ENCODE measurements around the gene PRKCQ.

Gene PRKCQ

DNA sequence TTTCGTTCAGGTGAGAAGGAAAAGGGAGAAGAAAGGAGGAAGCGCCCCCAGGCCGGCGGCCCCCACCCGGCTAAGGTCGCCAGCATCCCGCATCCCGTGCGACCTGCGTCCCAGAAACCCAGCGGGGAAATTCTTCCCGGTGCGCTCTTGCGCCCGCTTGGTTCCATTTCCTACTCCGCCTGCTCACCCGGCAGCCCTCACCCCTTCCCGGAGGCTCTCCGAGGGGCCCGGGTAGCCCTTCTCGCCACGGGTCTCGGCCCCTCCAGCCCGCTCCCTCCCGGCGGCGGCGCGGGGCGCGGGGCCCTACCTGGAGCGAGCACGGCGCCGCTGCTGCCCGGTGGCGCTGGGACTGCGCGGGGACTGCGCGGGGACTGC lies at the start of gene PRKCQ:
PRKCQ (minus strand) TSS at position 373 of the 375 bp plus-strand sequence. CDS start 65,141 bp downstream, outside the sequence.
- no peak for DNase-seq

DNA sequence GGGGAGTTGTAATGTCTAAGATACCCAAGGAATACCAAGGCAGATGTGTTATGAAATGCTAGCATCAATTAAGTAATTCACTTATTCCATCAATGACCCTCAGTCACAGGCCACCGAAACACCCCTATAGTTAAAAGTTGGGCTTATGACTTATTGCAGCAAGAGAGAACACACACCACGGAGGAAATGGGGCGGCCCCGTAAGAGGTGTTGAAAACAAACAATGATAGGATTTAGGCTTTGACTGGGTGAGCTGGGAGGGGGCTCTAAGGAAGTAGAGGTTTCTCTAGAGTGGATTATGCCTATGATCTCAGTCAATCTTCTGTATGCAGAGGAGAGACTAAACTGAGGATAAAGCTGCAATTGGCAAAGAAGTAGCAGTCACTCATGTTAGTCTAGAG lies 45.4 kb upstream of the PRKCQ start:
- DNase-seq, result no peak

DNA sequence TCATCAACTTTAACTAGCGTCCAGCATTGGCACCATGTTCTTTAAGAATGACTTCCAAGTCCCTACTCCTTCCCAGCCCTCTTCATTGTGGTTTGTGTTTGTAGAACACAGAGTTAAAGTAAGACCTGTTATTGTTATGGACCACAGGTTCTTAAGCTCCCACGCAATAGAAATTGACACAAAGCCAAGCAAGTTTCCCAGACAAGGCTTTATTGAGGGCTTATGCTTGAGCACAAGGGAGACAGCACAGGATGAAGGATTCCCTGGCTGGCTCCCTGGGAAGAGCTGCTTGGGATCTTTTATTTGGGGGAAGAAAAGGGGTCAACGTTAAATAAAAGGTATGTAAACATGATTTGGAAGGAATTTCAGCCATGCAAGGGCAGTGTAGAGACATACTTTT lies 44.3 kb upstream of the PRKCQ start:
- no peak for DNase-seq

DNA sequence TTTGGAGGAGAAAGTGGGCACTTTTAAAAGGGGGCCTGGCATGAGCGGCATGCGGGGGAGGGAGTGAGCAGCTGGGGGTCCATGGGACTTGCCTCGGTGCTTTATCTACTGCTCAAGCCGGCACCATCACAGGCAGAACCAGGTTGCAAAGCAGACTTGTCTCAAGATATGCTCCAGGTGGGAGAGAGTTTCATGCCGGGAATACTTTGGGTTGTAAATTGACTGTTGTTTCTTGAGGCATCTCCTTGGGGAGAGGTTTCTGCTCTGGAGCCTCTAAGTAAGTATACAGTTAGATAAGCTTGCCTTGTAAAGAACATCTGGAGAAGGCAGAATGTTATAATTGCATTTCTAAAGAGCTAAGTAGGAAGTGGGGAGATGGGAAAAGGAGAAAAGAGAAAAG lies 42.8 kb upstream of the PRKCQ start:
- DNase-seq, result no peak

DNA sequence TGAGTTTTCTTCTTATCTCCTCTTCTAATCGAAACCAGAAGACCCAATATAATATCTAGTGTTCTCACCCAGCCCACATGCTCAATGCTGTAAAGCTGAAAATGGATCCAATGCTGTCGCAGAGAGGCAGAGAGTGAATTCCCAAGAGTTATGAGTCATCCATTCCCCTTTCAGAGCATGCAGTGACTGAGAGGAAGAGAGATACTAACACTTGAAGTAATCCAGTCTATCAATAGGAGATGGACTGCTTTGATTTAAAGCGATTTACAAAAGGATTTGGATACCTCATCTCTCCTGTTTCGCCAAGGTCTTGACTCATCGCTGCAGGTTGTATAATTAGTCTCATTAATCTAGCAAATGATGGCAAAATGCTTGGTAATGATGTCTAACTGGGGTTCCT lies 41.5 kb upstream of the PRKCQ start:
- DNase-seq, result no peak

DNA sequence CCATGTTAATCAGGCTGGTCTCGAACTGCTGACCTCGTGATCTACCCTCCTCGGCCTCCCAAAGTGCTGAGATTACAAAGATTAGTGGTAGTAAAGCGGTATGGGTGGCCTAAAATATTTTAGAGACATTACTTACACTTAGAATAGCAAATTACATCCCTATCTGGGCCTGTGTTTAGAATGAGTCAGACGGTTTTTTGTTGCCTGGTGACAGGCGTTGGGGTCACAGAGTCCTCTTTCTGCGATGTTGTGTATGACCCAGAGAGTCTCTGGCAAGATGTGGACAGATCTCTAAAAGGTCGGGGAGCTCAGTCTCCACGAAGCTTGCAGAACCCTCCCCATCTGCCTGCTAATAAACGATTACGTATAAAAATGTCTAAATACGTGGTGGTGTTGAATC lies 39.6 kb upstream of the PRKCQ start:
- no peak for DNase-seq

DNA sequence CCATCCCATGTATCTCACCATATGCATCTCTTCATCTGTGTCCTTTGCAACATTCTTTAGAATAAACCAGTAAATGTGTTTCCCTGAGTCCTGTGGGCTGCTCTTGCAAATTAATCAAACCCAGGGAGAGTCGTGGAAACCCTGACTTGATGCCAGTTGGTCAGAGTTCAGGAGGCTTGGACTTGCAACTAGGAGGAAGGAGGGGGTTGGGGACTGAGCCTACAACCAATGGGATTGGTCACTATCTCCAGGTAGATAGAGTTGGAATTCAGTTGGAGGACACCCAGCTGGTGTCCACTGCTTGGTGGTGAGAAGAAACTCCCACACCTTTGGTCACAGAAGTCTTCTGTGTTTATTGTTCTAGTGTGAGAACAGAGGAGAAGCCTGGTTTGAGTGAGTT lies 38.3 kb upstream of the PRKCQ start:
- DNase-seq, result no peak

DNA sequence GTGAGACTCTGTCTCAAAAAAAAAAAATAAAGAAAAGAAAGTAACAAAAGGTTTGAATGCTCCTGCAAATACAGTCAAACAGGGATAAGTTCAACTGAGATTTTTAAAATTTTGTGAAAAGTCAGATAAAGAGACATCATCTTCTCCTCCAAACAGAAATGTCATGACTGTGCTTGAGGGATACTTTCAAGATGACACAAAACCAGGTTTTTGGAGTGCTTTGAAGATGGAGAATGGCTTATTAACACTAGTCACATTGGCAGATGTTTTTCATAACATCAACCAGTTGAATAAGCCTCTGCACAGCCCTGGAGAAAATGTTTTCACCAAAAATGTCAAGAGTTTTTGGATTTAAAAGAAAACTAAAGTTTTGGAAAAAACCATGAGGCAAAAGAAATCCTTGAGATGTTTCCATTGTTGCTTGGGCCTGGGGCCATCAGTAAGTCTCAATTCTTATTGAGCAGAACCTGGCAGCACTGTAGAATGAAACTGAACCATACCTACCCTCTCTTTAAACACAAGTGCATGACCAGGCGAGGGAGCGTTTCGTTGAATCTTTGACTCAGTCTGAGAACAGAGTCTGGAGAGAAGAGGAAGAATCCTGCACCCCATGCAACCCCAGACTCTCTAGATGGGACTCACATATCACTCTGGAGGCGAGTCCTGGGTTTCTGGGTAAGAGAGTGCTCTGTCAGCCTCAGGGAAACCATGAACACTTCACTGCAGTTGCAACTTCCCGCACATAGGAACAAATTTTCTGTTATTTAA lies 37.4 kb upstream of the PRKCQ start:
- no peak for DNase-seq

DNA sequence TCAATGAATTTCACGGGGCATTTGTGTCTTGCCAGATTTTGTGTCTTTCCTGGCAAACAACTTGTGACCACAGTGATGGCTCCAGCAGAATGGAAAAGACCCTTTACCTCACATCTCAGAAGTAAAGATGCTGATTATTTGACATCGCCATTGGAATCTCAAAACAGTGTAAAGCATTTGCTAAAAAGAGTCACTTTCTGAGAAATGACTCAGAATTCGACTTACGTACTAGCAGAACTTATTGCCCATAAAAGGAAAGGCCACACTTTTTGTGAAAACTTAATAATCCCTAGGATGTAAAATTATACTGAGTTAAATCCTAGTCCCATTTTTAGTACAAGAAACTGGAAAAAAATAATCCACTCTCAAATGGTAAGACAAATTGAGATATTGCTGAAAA lies 35.9 kb upstream of the PRKCQ start:
- no peak for DNase-seq

DNA sequence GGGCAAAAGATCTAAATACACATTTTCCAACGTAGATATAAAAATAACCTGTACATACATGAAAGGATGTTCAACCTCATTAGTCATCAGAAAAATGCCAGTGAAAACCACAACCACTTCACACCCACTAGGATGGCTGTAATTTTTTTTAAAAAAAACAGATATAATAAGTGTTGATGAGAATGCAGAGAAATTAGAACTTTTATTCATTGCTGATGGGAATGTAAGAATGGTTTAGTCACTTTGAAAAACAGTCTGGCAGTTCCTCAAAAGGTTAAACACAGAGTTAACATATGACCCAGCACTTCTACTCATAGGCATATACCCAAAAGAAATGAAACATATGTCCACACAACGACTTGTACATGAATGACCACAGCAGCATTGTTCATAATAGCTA lies 32.3 kb upstream of the PRKCQ start:
- DNase-seq, result peak; percentile 50

DNA sequence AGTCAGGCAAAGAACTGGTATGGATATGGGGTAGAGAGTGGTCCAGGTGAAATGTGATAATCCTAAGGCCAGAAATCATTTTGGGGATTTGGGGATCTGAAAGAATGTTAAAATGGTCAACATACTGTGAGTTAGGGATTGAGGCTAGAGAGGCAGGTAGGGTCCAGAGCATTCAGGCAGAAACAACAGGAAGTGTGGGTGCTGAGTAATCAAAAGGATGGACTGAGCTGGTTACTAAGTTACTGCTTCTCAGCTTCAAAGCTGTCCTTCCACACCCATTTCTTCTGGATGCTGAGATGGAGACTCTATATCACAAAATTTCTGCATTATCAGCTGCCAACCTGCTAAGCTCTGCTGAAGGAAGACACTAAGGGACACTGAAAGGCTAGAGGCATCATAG lies 30.6 kb upstream of the PRKCQ start:
- DNase-seq, result no peak

DNA sequence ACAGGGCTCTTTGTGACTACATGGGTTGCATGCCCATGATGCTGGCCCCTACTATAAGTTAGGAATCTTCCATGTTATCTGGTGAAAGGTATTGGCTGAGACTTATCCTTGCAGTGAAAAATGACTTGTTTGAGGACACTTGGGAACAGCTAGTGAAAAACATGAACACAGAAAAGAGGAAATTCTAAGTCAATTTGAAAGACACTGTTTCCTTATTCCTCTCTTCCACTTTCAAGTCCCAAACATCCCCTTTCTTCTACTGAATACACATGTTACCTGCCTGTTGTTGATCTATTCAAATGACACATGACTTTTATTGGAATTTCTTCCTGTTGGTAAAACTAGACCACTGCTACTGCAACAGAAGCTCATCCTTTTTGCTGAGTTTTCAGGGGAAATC lies 29.5 kb upstream of the PRKCQ start:
- no peak for DNase-seq

DNA sequence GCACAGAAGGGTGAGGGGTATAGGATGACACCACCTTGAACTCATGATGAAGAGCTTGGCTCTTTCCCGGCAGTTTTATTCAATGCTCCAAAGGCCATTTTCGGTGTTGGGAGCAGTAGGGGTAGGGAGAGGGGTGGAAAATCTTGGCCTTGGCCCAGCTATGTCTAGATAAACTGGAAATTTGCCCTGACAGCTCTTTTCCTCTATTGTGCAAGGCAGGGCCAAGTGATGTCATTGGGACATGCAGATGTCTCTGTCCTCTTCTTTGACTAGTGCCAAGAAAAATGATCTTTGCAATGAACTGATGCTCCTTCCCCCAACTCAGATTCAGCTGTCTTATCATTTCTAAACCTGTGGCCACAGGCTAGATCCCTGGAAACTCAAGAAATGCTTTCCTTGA lies 27.7 kb upstream of the PRKCQ start:
- no peak for DNase-seq

DNA sequence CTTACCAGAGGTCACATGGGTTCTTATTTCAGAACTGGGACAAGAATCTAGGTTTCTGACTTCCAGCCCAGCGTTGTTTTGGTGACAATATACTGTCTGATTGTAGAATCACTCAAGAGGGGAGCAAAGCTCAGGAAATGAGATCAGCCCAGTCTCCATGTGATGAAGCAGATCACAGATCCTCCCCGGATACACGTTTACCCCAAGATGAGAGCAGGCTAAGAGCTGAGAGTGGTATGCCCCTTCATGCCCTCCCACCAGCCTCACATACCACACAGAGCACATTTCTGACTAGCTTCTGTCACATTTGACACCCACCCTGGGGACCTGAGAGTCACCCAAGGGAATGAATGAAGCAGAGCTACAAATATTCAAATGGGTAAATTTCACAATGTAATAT lies 27.1 kb upstream of the PRKCQ start:
- DNase-seq, result no peak

DNA sequence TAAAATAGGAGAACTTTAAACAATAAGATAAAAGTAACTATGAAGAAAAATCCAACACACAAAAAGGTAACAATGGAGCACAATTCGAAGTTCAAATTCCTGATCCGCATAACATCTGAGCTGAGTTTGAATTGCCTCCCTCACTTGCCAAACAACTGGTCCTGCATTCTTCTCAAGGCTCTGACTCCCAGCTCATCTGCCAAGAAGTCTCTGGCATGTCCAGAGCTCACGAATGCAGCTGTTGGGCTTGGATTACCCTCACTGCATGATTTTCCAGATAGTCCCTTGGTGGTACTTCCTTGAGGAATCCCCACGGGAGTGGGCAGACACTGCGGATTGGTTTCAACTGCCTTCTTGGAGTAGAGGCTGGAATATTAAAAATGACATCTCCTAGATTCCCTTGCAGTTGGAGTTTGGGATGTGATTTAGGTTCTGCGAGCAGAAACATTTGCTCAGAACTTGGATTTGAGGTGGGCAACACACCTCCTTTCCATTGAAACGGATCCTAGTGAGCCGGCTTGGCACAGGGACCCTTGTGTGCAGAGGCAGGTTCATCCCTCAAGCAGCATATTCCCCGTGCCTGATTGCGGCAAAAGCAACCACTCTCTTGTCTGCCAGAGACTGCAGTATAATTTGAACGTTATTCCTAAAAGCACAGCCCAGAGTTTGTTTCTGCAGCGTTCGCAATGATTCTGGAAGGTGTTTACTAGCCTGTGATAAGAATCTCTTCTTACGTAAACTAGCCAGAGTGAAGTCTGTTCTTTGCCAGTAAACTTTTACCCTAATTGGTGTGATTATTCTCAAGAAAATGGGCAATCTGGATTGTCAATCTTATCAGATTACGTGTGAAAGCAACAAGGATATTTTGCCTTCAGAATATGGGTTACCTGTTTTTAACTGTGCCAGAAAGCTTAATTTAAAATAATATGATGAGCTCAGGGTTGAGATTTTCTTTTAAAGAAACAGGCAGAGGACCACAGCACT lies 23.4 kb upstream of the PRKCQ start:
- DNase-seq, result no peak

DNA sequence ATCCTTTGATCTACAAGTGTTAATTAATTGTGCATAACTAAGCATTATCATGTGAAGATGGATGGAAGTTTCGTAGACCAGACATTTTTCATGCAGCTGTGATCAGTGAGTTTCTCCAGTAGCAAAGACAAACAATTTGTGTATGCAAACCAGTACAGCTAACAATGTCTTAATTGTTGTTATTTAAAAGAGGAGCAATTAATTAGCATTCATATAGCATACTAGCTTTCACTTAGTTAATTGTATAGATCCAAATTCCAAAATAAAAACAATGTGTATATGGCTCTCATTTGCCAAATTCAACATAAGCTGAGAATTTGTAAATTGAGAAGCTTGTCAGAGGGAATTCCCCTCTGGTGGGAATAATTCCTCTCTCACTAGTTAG lies 22.6 kb upstream of the PRKCQ start:
- no peak for DNase-seq

DNA sequence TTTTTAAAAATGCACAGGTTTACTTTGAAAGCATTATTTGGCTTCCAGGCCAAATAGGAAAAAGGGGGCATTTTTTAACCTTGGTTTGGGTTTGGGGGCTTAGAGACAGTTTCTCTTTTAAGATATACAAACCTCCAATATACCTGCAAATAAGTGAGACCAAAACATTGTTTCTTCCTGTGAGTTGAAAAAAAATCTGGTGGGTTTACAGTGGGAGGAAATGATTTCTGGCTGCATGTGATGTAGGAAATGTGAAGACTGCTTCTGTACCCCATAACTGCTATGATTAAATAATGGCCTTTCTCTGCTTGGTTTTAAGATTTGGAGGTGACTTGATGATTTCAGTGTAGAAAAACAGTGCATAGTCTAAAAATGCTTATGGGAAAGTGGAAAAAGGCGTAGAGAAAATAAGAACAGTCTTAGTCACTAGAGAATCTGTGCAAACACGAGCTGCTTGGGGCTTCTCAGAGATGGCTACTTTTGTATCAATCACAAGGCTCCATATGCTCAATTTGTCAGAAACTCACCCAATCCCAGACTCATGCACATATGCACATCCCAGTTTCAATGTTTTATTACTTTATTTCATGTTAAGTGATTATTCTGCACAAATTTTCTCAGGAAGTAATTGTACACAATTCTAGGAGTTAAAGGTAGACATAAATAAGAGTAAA lies 22.1 kb upstream of the PRKCQ start:
- DNase-seq, result no peak

DNA sequence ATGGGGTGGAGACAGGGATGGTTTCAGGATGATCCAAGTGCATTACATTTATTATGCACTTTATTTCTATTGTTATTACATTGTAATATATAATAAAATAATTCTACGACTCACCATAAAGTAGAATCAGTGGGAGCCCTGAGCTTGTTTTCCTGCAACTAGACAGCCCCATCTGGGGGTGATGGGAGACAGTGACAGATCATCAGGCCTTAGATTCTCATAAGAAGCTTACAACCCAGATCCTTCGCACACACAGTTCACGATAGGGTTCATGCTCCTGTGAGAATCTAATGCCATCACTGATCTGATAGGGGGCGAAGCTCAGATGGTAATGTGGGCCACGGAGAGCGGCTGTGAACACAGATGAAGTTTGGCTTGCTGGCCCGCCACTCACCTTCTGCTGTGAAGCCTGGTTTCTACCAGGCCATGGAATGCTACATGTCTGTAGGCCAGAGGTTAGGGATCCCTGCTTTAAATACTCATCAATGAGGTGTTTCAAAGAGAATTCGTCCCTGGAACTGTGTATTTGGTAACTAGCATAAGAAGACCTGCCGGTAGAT lies 21.2 kb upstream of the PRKCQ start:
- no peak for DNase-seq

DNA sequence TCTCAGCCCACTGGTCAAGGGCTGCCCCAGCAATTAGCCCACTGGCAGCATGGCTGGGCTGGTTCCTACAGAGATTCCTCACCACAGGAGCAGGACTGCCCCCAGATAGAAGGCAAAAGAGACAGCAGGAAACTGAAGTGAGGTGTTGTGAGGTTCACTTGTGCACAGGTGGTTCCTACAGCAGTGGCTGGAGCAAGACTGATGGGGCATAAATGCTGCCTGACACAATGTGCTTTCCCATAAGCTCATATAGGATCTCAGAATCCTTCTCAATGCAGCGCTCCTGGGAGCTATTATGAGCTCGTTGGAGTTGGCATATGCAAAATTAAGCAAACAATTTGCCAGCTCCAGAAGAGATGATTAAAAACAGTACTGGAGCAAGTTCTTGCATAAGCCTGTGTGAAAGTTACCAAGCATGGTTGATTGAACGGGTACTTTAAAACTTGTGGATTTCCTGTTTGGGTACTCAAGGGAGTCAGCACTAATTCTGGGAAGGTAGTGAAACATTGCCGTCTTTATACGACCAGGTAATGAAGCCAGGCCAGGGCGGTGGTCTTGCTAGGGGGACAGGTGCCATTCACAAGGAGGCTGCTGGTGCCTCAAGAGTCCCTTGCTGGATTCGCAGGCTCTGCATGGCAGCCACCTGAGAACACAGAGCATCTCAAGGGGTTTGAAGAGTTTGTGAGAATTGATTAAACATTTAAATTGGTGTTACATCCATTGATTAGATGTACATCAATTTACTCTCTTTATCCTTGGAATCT lies 20.3 kb upstream of the PRKCQ start:
- no peak for DNase-seq

DNA sequence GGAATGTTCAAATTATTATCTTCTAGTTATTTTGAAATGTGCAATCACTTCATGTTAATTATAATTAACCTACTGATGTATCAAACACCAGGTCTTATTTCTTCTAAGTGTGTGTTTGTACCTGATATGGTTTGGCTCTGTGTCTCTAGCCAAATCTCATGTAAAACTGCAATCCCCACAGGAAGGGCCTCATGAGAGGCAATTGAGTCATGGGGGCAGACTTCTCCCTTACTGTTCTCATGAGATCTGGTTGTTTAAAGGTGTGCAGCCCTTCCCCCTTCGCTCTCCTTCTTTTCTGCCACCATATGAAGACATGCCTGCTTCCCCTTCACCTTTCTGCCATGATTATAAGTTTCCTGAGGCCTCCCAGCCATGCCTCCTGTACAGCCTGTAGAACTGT lies 18.6 kb upstream of the PRKCQ start:
- DNase-seq, result no peak

DNA sequence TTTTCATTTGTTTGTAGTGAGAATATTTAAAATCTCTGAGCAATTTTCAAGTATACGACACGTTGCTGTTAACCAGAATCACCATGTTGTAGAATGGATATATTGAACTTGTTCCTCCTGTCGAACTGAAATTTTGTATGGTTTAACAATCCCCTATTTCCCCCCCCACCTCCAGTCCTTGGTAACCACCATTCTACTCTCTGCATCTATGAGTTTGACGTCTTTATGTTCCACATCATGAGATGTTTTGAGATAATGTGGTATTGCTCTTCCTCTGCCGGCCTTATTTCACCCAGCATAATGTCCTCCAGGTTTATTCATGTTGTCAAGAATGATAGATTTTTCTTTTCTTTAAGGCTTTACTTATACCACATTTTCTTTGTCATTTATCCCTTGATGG lies 17.4 kb upstream of the PRKCQ start:
- DNase-seq, result no peak

DNA sequence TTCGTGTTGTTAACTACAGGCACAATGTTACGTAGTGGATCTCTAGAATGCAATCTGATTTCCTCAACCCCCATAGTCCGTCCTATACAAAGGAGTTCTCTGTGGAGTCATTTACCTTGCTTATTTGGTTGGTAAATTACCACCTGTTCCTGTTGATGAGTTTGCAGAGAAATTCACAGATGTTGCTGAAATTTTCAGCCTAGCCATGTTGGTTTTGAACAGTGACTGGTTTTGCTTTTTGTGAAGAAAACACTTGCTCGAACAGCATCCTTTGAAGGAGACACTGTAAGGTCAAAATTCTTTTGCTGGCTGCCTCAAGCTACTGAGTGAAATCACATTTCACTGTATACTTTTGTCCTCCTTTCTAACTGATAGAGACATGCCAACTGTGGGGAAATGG lies 15.4 kb upstream of the PRKCQ start:
- no peak for DNase-seq

DNA sequence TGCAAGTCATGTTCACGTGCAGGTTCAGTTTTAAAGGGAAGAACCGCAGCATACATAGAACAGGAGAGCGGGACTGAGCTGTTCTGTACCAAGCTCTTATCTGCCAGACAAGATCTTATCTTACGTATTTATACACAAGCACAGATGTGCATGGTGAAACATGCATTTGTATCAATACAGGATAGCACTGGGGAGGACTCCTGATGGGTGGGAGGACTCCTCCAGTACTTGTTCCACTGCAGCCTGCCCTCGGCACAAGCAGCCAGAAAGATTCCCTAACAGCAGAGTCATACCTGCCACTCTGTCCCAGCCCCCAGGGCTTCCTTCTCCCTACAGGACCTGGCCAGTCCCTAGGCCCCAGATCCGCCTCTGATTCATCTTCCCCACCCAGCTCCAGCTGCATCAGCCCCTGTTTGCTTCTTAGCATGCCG lies 13.2 kb upstream of the PRKCQ start:
- no peak for DNase-seq
